Stimulated activated CD4-positive, alpha-beta T cell treated with anti-CD3 and anti-CD28 coated beads, Interleukin-4, amount 100 ng/mL, for 4 hours (primary cell): ENCODE results near the gene RPS6KL1.

Experiments
- DNase-seq, 2 experiments: peaks; one replicate each; pipeline ENCODE4 v3.0.0-alpha.2; 2020

The RPS6KL1 gene

GRCh38 chr14:74922752-74923401 lies at the start of gene RPS6KL1:
Gene RPS6KL1 (minus strand): TSS chr14:74923260. CDS start chr14:74921541, 1,719 bp downstream.
- DNase-seq, result peak; percentile 55 to 75

- no peak for DNase-seq
These were observed 45.8 kb upstream of the RPS6KL1 start for GRCh38 chr14:74968811-74969210.

- no peak for DNase-seq
These were observed 42.6 kb upstream of the RPS6KL1 start for GRCh38 chr14:74965486-74966153.

- DNase-seq, result no peak
These were observed 41.9 kb upstream of the RPS6KL1 start for GRCh38 chr14:74964787-74965485.

GRCh38 chr14:74963705-74964271 lies 40.7 kb upstream of the RPS6KL1 start:
- no peak for DNase-seq

- DNase-seq, result no peak
These were observed 40.2 kb upstream of the RPS6KL1 start for GRCh38 chr14:74963178-74963704.

- no peak for DNase-seq
These were observed 39.4 kb upstream of the RPS6KL1 start for GRCh38 chr14:74962493-74962892.

- DNase-seq, result no peak
These were observed 39.0 kb upstream of the RPS6KL1 start for GRCh38 chr14:74962046-74962445.

GRCh38 chr14:74961238-74961911 lies 38.3 kb upstream of the RPS6KL1 start:
- no peak for DNase-seq

GRCh38 chr14:74960736-74961135 lies 37.7 kb upstream of the RPS6KL1 start:
- DNase-seq, result no peak

- DNase-seq, result no peak
These were observed 36.6 kb upstream of the RPS6KL1 start for GRCh38 chr14:74959596-74960180.

- DNase-seq, result no peak
These were observed 33.4 kb upstream of the RPS6KL1 start for GRCh38 chr14:74956280-74957072.

GRCh38 chr14:74956027-74956279 lies 32.9 kb upstream of the RPS6KL1 start:
- DNase-seq, result no peak

GRCh38 chr14:74955229-74956026 lies 32.4 kb upstream of the RPS6KL1 start, which contains the start of gene PGF:
Gene PGF (minus strand): TSS chr14:74955597. CDS start chr14:74955242, 355 bp downstream.
- peak; percentile 19 to 26 for DNase-seq

- DNase-seq, result no peak
These were observed 31.8 kb upstream of the RPS6KL1 start for GRCh38 chr14:74954947-74955228.

- no peak for DNase-seq
These were observed 31.3 kb upstream of the RPS6KL1 start for GRCh38 chr14:74954232-74954946.

- no peak for DNase-seq
These were observed 30.6 kb upstream of the RPS6KL1 start for GRCh38 chr14:74953686-74954085.

- no peak for DNase-seq
These were observed 29.8 kb upstream of the RPS6KL1 start for GRCh38 chr14:74952697-74953484.

GRCh38 chr14:74952180-74952665 lies 29.2 kb upstream of the RPS6KL1 start:
- no peak for DNase-seq
